MCF 10A (cell line): Measurements from ENCODE around the gene EGFL7. TPM values are rescaled to one million over a fixed set of nuclear protein-coding genes. Genes with fewer than 3 reads are reported as not detected.

Source experiments
- BruUV-seq: library from RNA; stranded (reverse); fragments of 400-500 nt; replicated peaks from 2 replicates; lab custom pipeline; 2021; lab: Mats Ljungman, UMichigan
- CTCF ChIA-PET: fragments of 300-600 bp; sonication (Branson Sonifier 250); formaldehyde crosslinking; extraction: SDS; loops from one replicate; lab custom pipeline; 2021; ENCODE audit warnings: antibody characterized with exemption, inconsistent platforms; lab: Yijun Ruan, JAX
- POLR2A ChIA-PET: fragments of 300-600, 350-650 bp; sonication (Branson Sonifier 250); formaldehyde crosslinking; extraction: SDS; loops from one replicate; lab custom pipeline; 2020; ENCODE audit warnings: antibody characterized with exemption, inconsistent platforms; lab: Yijun Ruan, JAX
- DNase-seq: peaks from one replicate; pipeline ENCODE4 v3.0.0-alpha.2; 2018; ENCODE audit not compliant: unreplicated experiment
- H3K27ac Mint-ChIP-seq: one replicate; pipeline ENCODE4 v1.8.0; 2022; ENCODE audit warnings: mild to moderate bottlenecking, low read depth, mixed read lengths; ENCODE audit not compliant: unreplicated experiment
- H3K27me3 Mint-ChIP-seq: one replicate; pipeline ENCODE4 v1.8.0; 2022; ENCODE audit warnings: mixed read lengths; ENCODE audit not compliant: insufficient read depth, unreplicated experiment
- H3K36me3 Mint-ChIP-seq: one replicate; pipeline ENCODE4 v1.8.0; 2022; ENCODE audit warnings: mild to moderate bottlenecking, moderate library complexity, mixed read lengths; ENCODE audit not compliant: insufficient read depth, unreplicated experiment
- H3K4me1 Mint-ChIP-seq: one replicate; pipeline ENCODE4 v1.8.0; 2022; ENCODE audit warnings: mixed read lengths; ENCODE audit not compliant: insufficient read depth, unreplicated experiment
- H3K4me3 Mint-ChIP-seq: one replicate; pipeline ENCODE4 v1.8.0; 2022; ENCODE audit warnings: mild to moderate bottlenecking, moderate library complexity, mixed read lengths; ENCODE audit not compliant: unreplicated experiment
- H3K9me3 Mint-ChIP-seq: one replicate; pipeline ENCODE4 v1.8.0; 2022; ENCODE audit warnings: mixed read lengths; ENCODE audit not compliant: unreplicated experiment
- intact Hi-C: fragments of 100-400 bp; cut with micrococcal nuclease; formaldehyde crosslinking; loops from 2 replicates; pipeline ENCODE4 v1.14.1; 2022
- total RNA-seq: library from RNA; stranded (reverse); gene quantifications from 2 replicates; pipeline ENCODE4 v1.2.3, GENCODE V29; 2022
- TF ChIP-seq, protein P1 (sequence below): fragments of 200-600 bp; IDR thresholded peaks from one replicate; pipeline ENCODE4 v1.8.0; 2022; ENCODE audit warnings: antibody characterized with exemption, mild to moderate bottlenecking; ENCODE audit not compliant: unreplicated experiment

Gene EGFL7
- total RNA-seq, 1 experiment from 2014 or later: 3.9 TPM

DNA sequence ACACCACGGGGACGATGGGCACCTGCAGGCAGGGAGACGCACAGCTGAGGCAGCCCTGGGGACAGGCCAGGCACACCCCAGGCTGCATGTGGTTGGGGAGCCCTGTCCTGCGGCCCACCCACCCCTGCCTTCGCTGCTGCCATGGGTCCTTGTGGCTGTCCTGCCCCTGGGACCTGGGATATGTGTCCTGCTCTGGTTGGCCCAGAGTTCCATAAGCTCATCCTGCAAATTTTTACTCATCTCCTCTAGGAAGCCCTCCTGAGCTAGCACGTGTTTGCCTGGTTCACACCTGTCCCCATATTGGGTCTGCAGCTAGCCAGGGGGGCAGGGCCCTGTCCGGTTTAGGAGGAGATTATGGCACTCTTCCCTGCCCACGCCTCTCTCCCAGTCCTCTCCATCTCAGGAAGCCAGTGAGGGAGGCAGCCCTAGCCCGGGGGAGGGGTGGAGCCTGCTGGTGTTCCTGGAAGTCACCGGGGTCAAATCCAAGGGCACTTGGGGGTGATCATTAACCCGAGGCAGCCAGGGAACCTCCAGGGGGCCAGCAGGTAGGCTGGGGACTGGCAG lies 12.2 kb downstream of the EGFL7 start:
- ChIA-PET POLR2A (interaction anchor here (0.6 to 1.0 kb wide), 2 partner anchors 12 to 19 kb away, joined by 3 read pairs; partner anchors contain the start of gene AGPAT2), CTCF (interaction anchor here (0.6 to 1.2 kb wide), 3 partner anchors 19 to 1275 kb away, joined by 3 to 4 read pairs (median 3); no protein-coding TSS in a partner anchor)
- Mint-ChIP-seq H3K27me3 (no peaks in the 10 kb centered on the region), H3K36me3 (peaks cover 9% of the 10 kb centered on the region), H3K9me3 (no peaks in the 10 kb centered on the region), H3K4me1 (no peaks in the 10 kb centered on the region), H3K27ac (no peak overlapping the region), H3K4me3 (no peak overlapping the region)
- TF ChIP-seq, protein P1, sequence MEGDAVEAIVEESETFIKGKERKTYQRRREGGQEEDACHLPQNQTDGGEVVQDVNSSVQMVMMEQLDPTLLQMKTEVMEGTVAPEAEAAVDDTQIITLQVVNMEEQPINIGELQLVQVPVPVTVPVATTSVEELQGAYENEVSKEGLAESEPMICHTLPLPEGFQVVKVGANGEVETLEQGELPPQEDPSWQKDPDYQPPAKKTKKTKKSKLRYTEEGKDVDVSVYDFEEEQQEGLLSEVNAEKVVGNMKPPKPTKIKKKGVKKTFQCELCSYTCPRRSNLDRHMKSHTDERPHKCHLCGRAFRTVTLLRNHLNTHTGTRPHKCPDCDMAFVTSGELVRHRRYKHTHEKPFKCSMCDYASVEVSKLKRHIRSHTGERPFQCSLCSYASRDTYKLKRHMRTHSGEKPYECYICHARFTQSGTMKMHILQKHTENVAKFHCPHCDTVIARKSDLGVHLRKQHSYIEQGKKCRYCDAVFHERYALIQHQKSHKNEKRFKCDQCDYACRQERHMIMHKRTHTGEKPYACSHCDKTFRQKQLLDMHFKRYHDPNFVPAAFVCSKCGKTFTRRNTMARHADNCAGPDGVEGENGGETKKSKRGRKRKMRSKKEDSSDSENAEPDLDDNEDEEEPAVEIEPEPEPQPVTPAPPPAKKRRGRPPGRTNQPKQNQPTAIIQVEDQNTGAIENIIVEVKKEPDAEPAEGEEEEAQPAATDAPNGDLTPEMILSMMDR: no peak
- no peak for DNase-seq
- intact Hi-C loops: no loop called here
- BruUV-seq: no TSS peak

DNA sequence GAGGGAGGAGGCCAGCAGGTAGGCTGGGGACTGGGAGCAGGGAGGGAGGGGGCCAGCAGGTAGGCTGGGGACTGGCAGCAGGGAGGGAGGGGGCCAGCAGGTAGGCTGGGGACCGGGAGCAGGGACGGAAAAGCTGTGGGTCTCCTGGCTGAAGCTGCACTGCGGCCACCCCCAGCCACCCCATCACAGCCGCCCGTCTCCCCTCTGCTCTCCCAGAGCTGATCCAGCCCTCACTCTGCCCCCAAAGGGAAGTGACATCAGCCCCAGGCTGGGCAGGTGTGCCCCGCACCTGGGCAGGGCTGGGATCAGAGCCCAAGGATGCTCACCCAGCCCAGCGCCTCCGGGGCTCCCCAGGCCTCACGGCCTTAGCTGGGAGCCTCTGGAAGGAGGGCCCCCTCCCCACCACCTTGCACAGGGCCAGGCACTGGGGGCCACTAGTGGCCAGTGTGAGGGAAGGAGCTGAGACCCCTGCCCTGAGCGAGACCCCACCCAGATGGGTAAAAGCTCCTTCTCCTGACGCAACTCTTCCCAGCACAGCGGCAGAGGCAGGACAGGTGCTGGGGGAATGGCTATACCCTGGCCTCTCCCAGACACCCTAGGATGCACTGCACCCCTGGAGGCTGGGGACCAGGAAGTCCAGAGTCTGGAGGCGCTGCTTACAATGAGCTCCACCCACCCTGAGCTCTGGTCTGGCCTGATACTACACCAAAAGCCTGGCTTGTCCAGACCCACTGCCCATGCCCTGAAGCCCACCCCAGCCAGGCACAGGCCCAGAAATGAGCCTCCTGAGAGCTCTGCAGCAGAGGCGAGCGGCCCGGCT lies 13.0 kb downstream of the EGFL7 start:
- H3K27ac Mint-ChIP-seq: no peak overlapping the region
- no TSS peak for BruUV-seq
- CTCF ChIA-PET: interaction anchor here (0.6 to 1.0 kb wide), 2 partner anchors 44 to 337 kb away, joined by 3 to 4 read pairs; no protein-coding TSS in a partner anchor
- intact Hi-C loops: no loop called here
- H3K4me1 Mint-ChIP-seq: no peaks in the 10 kb centered on the region
- H3K9me3 Mint-ChIP-seq: no peaks in the 10 kb centered on the region
- no peak for DNase-seq
- TF ChIP-seq, protein P1: no peak
- H3K4me3 Mint-ChIP-seq: no peak overlapping the region
- POLR2A ChIA-PET: interaction anchor here (1.0 to 1.4 kb wide), 2 partner anchors 11 to 53 kb away, joined by 3 to 4 read pairs; partner anchors contain the start of gene AGPAT2
- H3K36me3 Mint-ChIP-seq: peaks cover 6% of the 10 kb centered on the region
- no peaks in the 10 kb centered on the region for H3K27me3 Mint-ChIP-seq

DNA sequence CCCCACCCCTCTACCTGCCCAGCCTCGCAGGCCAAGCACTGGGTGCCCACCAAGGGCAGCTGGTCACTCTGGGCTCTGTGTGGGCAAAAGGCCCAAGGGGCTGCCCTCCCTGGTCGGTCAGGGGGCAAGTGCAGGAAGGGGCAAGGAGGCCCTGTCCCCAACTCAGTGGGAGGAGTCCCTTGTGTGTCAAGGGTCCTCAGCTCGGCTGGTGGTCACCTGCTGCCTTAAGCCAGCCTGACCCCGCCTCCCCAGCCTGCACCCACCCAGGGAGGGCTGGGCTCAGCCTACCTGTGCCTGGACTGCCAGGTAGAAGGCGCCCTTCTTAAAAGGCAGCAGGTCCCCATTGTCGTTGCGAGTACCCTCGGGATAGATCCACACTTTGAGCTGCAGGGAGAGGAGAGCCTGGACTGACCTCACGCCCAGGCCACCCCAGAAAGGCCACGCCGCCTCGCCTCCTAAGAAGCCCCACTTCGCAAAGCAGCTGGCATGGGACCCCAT lies 13.6 kb downstream of the EGFL7 start:
- peaks cover 6% of the 10 kb centered on the region for H3K36me3 Mint-ChIP-seq
- ChIA-PET POLR2A (interaction anchor here (1.4 kb wide), 1 partner anchor 52 kb away, joined by 4 read pairs; no protein-coding TSS in a partner anchor), CTCF (interaction anchor here (0.6 kb wide), 1 partner anchor 338 kb away, joined by 3 read pairs; no protein-coding TSS in a partner anchor)
- no peaks in the 10 kb centered on the region for H3K27me3 Mint-ChIP-seq
- BruUV-seq: no TSS peak
- H3K27ac Mint-ChIP-seq: no peak overlapping the region
- DNase-seq: no peak
- no peak overlapping the region for H3K4me3 Mint-ChIP-seq
- TF ChIP-seq, protein P1: no peak
- intact Hi-C loops: no loop called here
- no peaks in the 10 kb centered on the region for H3K4me1 Mint-ChIP-seq
- H3K9me3 Mint-ChIP-seq: no peaks in the 10 kb centered on the region
